ENCODE results near the gene NPTX1.

The NPTX1 gene

GRCh38 chr17:80474961-80475909, 1.2 kb downstream of the NPTX1 start:
- in situ Hi-C loops (cut with MboI; ENCODE audit: low sequenced_read_pairs, unreplicated experiment), result no loop called here
- peak; percentile 53 for DNase-seq (ENCODE audit: low spot score)

GRCh38 chr17:80474231-80474960, 2.0 kb downstream of the NPTX1 start:
- in situ Hi-C loops (cut with MboI; ENCODE audit: low sequenced_read_pairs, unreplicated experiment), result no loop called here
- DNase-seq (ENCODE audit: low spot score), result no peak
- TF ChIP-seq CTCF (IDR thresholded peaks at IDR 0.05; ENCODE audit: borderline replicate concordance, control extremely low read depth, extremely low read depth, insufficient read depth, missing control alignments), result no peak

More at GRCh38 chr17:80474961-80475909, 1.2 kb downstream of the NPTX1 start:
- no peak for TF ChIP-seq CTCF (IDR thresholded peaks at IDR 0.05; ENCODE audit: borderline replicate concordance, control extremely low read depth, extremely low read depth, insufficient read depth, missing control alignments)

GRCh38 chr17:80473701-80474100, 2.7 kb downstream of the NPTX1 start:
- DNase-seq (ENCODE audit: low spot score), result no peak
- no peak for TF ChIP-seq CTCF (IDR thresholded peaks at IDR 0.05; ENCODE audit: borderline replicate concordance, control extremely low read depth, extremely low read depth, insufficient read depth, missing control alignments)
- in situ Hi-C loops (cut with MboI; ENCODE audit: low sequenced_read_pairs, unreplicated experiment), result no loop called here

- no peak for DNase-seq (ENCODE audit: low spot score)
- TF ChIP-seq CTCF (IDR thresholded peaks at IDR 0.05; ENCODE audit: borderline replicate concordance, control extremely low read depth, extremely low read depth, insufficient read depth, missing control alignments), result no peak
- in situ Hi-C loops (cut with MboI; ENCODE audit: low sequenced_read_pairs, unreplicated experiment), result no loop called here
Observed at GRCh38 chr17:80472996-80473395, 3.4 kb downstream of the NPTX1 start.

- DNase-seq (ENCODE audit: low spot score), result no peak
- TF ChIP-seq CTCF (IDR thresholded peaks at IDR 0.05; ENCODE audit: borderline replicate concordance, control extremely low read depth, extremely low read depth, insufficient read depth, missing control alignments), result no peak
- in situ Hi-C loops (cut with MboI; ENCODE audit: low sequenced_read_pairs, unreplicated experiment), result no loop called here
Observed at GRCh38 chr17:80471922-80472321, 4.5 kb downstream of the NPTX1 start.

- in situ Hi-C loops (cut with MboI; ENCODE audit: low sequenced_read_pairs, unreplicated experiment), result no loop called here
- no peak for DNase-seq (ENCODE audit: low spot score)
- no peak for TF ChIP-seq CTCF (IDR thresholded peaks at IDR 0.05; ENCODE audit: borderline replicate concordance, control extremely low read depth, extremely low read depth, insufficient read depth, missing control alignments)
Observed at GRCh38 chr17:80470603-80471002, 5.8 kb downstream of the NPTX1 start.
